GM19452 (cell line): ENCODE measurements around the gene IL4R.
A peak's percentile ranks its signal among the peaks of the same experiment; 100 is the strongest.
"Not testable (repeated sequence)": the region's sequence is repeated elsewhere in the genome, so short reads cannot be mapped to it uniquely, and the experiment has no call there.

ENCODE experiments used
- ATAC-seq: cut with Tn5 transposase; IDR thresholded peaks from one replicate; pipeline ENCODE4 v1.9.1; 2021; ENCODE audit not compliant: unreplicated experiment

IL4R gene

GRCh38 chr16:27313422-27314160 lies at the start of gene IL4R:
Gene IL4R, plus strand, starts transcription at chr16:27313974. Its CDS starts 26,230 bp downstream, at chr16:27340204.
- ATAC-seq: peak; percentile 66

GRCh38 chr16:27264151-27264550 lies 49.6 kb upstream of the IL4R start:
- no peak for ATAC-seq

- no peak for ATAC-seq
These were observed 47.8 kb upstream of the IL4R start for GRCh38 chr16:27265982-27266381.

- no peak for ATAC-seq
These were observed 46.6 kb upstream of the IL4R start for GRCh38 chr16:27267037-27267677.

DNA sequence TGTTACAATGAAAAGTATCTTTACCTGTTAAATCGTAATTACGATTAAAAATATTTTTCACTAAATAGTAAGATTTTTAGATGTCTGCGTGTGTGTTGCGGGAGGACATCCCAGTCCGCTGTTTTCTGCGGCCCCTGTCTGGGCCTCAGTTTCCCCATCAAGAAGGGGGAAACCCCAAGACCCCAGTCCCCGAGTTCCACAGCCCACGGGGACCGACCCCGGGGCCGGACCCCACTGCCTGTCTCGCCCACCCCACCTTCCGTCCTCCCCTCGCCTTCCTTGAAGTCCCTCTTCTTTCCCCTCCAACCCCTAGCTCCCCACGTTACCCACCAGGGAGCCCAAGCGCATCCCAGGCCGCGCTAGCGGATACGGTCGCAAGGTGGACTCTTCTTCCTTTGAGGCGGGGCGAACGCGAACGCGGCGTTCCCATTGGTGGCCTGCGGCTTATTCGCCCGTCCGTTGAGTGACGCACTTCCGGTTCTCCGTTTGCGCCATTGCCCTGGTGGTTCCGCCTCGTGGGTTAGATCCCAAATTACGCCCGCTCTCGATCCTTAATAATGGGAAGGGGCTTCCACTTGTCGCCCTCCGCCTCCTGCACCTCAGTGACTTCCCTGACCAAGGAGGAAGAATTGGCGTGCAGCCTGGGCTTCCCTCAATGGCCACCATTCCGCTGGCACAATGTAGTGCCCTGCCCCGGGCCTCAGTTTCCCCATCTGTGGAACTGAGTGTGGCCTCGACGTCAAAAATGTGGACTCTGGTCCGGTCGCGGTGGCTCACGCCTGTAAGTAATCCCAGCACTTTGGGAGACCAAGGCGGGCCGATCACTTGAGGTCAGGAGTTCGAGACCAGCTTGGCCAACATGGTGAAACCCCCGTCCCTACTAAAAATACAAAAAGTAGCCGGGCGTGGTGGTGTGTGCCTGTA lies 45.1 kb upstream of the IL4R start, which contains the start of gene NSMCE1:
NSMCE1 (minus strand) TSS at position 397 of the 924 bp plus-strand sequence. CDS start 11,202 bp downstream, outside the sequence.
- peak; percentile 94 for ATAC-seq

DNA sequence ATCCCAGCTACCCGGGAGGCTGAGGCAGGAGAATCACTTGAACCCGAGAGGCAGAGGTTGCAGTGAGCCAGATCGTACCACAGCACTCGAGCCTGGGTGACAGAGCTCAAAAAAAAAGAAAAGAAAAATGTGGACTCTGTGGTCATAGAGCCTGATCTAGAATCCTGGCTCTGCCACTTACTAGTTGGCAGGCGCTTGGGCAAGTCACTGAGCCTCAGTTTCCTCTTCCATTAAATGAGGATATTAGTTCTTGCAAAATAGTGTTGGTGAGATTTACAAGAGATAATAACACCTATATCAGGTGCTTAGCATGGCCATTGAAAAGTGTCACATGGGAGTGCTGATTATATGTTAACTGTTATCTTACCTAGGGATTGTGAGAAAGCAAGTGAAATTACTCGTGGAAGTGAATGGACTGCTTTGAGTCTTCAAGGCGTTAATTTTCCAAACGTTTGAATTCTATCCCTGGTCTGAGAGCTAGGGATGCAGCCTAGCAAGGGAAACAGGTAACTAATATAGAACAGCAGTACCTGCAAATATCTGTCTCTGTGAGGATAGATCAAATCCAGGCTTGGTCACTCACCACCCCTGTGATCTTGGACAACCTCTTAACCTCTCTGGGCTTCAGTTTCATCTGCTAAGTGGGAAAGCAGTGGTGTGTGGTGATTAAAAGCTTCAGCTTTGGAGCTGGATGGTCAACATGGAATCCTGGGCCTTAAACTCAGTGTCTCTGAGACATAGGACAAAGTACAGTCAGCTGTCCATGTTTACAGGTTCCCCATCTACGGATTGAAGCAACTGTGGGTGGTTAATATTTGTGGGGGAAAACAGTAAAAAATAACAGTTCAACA lies 44.2 kb upstream of the IL4R start:
- ATAC-seq: no peak

DNA sequence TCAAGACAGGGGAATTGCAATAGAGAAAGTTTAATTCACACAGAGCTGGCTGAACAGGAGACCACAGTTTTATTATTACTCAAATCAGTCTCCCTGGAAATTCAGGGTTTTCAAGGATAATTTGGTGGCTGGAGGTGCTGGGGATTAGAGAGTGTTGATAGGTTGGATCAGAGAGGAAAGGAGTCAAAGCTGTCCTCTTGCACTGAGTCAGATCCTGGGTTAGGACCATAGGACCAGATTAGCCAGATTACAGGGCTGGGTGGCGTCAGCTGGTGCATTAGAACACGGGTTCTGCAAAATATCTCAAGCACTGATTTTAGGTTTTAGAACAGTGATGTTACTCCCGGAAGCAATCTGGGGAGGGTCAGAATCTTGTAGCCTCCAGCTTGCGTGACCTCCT lies 43.4 kb upstream of the IL4R start:
- no peak for ATAC-seq

DNA sequence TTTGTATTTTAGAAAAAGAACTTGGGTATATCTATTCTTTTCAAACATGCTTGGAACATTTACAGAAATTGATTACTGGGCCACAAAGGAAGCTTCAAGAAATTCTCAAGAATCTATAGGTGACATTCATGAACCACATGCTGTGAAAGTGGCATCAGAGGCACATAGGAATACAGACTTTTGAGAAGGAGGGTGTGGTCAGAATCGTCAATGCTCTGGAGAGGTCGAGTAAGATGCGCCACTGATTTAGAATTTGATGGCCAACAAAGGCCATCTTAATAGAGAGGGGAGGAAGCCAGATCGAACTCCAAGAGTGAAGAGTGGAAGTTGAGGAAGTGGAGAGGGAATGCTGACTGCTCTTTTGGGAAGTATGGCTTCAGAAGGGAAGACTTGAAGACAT lies 41.7 kb upstream of the IL4R start:
- ATAC-seq: no peak

DNA sequence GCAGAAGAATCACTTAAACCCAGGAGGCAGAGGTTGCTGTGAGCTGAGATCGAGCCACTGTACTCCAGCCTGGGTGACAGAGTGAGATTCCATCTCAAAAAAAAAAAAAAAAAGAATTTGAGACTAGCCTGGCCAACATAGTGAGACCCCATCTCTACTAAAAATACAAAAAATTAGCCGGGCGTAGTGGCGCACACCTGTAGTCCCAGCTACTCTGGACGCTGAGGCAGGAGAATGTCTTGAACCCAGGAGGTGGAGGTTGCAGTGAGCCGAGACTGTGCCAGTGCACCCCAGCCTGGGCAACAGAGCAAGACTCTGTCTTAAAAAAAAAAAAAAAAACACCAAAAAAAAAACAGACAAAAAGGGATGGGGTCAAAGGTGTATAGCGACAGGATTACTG lies 41.1 kb upstream of the IL4R start:
- ATAC-seq: not testable (repeated sequence)

DNA sequence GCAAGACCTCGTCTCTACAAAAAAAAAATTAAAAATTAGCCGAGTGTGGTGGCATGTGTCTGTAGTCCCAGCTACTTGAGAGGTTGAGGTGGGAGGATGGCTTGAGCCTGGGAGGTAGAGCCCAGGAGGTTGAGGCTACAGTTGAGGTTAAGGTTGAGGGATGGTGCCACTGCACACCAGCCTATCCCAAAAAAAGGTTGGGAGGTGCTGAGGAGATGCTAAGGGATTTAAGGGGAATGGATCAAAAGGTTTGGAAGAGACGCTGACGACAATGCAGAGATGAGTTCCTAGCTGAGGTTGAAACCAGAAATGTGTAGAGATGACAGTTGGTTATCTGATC lies 40.5 kb upstream of the IL4R start:
- ATAC-seq: no peak

DNA sequence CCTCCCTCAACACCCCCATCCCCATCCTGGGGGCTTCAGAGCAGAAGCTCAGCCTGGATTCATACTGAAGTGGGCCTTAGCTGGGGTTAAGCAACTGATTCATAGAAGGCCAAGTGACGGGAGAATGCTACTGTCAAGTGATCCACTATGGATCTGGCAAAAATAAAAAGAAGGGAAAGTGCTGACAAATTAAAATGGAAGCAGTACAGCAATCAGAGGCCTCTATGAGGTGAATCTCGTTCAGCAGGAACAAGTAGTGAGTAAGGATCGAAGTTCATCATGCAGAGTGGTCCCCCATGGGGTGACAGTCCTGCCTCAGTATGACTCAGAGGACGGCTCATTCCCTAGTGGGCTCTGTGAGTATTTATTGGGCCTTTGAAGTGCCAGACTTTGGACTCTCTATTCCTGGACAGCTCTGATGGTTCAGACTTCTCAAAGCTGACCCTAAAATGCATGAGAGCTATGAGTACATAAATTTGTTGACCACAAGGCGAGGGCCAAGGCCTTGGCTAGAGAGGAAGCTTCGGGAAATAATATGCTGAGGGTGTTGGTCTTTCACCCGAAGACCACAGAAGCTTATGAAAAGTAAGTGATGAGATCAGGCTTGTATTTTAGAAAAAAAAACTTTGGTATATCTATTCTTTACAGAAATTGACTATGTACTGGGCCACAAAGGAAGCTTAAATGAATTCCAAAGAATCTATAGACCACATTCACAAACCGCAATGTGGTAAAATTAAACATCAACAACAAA lies 39.9 kb upstream of the IL4R start:
- ATAC-seq: no peak

GRCh38 chr16:27274424-27274874 lies 39.3 kb upstream of the IL4R start:
- not testable (repeated sequence) for ATAC-seq

GRCh38 chr16:27275394-27275793 lies 38.4 kb upstream of the IL4R start:
- no peak for ATAC-seq

GRCh38 chr16:27281243-27281642 lies 32.5 kb upstream of the IL4R start:
- ATAC-seq: no peak

- no peak for ATAC-seq
These were observed 28.7 kb upstream of the IL4R start for GRCh38 chr16:27284865-27285675.

DNA sequence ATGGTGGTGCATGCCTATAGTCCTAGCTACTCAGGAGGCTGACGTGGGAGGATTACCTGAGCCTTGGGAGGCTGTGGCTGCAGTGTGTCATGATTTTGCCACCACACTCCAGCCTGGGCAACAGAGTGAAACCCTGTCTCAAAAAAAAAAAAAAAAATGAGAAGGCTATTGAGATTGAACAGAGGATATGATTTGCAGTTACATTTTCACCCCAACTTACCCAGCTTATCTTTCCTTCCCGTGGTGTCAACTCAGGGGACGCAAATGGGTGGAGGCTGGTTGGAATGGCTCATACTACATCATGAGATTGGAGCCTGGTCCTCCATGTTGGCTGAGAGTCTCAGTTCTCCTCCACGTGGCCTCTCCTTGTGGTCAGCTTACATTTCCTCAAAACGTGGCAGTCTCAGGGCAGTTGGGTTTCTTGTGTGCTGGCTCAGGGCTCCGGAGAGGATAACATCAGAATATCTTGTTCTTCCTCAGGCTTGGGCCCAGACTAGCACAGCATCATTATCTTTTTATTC lies 28.0 kb upstream of the IL4R start:
- no peak for ATAC-seq

- ATAC-seq: no peak
These were observed 27.3 kb upstream of the IL4R start for GRCh38 chr16:27286451-27286850.

DNA sequence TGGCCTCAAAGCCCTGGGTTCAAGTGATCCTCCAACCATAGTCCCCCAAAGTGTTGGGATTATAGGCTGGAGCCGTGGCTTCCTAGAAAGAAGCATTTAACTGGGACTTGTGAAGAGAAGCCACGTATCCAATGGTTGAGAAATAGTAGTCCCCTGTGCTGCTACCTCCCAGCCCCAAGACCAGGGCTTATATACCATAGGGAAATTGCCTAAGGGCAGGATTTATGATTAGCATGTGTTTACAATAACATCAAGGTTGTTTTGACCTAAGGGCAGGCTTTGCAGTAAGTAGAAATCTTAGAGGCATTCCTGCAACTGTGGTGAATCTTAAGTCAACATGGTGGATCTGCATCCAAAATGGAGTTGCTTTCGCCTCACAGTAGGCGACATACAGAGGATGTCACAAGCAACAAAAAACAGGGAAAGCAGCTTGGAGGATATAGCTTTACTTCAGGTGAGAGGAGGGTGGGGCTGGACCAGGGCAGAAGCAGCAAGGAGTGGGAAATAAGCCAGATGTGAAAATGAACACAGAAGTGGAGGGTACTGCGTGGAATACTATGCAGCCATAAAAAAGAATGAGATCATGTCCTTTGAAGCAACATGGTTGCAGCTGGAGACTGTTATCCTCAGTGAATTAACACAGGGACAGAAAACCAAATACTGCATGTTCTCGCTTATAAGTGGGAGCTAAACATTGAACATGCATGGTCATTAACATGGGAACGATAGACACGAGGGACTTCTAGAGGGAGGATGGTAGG lies 26.5 kb upstream of the IL4R start:
- ATAC-seq: no peak
